ENCODE measurements around the gene MRPL33. TPM values are rescaled to one million over a fixed set of nuclear protein-coding genes. Genes with fewer than 3 reads are reported as not detected.

MRPL33 gene
- total RNA-seq: 58.0 and 63.0 TPM in 2 replicates

DNA sequence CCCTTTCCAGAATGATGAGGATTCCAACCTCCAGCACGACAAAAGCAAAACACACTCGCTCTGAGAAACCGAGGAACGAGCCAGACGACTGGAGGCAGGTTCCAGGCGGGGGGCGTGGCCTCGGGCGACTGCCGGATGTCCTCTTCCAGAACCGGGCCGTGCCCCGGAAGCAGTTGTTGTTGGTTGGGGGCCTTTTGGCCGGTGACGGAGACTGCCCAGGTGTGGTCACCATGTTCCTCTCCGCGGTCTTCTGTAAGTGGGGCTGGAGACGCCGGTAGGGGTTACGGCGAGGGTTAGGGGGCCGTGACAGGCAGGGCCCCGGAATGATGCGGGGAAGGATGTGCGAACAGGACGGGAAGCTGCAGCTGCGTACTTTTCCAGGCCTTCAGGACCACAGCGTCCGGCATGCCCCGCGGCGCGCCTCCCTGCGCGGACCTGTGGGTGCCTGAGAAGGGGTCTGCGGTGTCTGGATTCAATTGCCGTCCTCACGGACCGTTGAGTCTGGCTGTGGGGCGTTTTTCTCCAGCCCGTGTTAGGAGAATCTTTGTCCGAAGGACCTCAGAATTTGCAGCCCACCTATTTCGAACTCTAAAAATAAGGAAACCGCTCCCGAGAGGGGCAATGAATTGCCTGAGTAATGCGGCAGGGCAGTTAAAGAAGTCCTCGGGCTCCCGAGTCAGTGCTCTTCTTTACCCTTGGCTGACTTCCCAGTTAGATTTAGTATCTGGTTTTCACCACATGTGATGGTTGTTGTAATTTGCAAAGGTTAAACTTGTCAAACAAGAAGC, at the start of gene MRPL33:
Gene MRPL33 (plus strand): TSS at position 172 of the 788 bp plus-strand sequence. CDS start 59 bp downstream, at position 231.

Other genes starting within 250 kb of the MRPL33 start
- gene ZNF512, start 188.7 kb upstream of the MRPL33 start, total RNA-seq: 11.1 and 12.4 TPM in 2 replicates
- 1.3 TPM in 2 replicates for gene CCDC121, start 142.7 kb upstream of the MRPL33 start, total RNA-seq
- 22.6 and 26.2 TPM in 2 replicates for gene GPN1, start 142.7 kb upstream of the MRPL33 start, total RNA-seq
- 13.9 and 16.5 TPM in 2 replicates for gene SUPT7L, start 108.1 kb upstream of the MRPL33 start, total RNA-seq
- 24.0 and 25.6 TPM in 2 replicates for gene SLC4A1AP, start 107.8 kb upstream of the MRPL33 start, total RNA-seq
- 1.6 and 2.4 TPM in 2 replicates for gene RBKS, start 118.7 kb downstream of the MRPL33 start, total RNA-seq
- 14.9 and 18.8 TPM in 2 replicates for gene BABAM2, start 119.0 kb downstream of the MRPL33 start, total RNA-seq

Data from smooth muscle cell of bladder (primary cell).